ENCODE data around the gene HK1. TPM values are rescaled to one million over a fixed set of nuclear protein-coding genes. Genes with fewer than 3 reads are reported as not detected.
"Not testable (repeated sequence)": the region's sequence is repeated elsewhere in the genome, so short reads cannot be mapped to it uniquely, and the experiment has no call there.

HK1 gene
- total RNA-seq, 1 donor from 2014 or later = 139 TPM

DNA sequence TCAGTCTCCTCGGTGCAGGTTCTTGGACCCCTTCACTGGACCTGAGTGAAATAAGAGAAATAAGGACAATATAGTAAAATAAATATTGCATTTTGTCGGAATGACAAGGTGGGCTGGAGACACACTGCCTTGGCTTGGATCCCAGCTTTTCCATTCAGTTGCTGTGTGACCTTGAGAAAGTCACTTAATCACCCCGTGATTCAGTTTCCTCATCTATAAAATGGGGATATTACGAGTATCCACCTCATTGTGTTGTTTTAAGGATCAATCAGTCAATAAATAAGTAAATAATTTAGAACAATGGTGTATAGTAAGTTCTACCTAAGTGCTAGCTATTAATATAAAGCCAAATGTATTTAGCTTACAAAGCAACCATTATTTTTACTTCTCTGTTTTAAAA, 29.1 kb downstream of the HK1 start:
- intact Hi-C loops (cut with micrococcal nuclease) = no loop called here

DNA sequence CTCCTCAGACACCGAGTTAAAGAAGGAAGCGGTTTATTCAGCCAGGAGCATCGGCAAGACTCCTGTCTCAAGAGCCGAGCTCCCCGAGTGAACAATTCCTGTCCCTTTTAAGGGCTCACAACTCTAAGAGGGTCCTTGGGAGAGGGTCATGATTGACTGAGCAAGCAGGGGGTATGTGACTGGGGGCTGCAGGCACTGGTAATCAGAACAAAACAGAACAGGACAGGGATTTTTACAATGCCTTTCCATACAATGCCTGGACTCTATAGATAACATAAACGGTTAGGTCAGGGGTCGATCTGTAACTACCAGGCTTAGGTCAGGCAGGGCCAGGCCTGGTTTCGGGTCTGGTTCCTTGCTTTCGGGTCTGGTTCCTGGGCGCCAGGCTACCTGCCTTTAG, 30.0 kb downstream of the HK1 start:
- intact Hi-C loops (cut with micrococcal nuclease) = not testable (repeated sequence)

DNA sequence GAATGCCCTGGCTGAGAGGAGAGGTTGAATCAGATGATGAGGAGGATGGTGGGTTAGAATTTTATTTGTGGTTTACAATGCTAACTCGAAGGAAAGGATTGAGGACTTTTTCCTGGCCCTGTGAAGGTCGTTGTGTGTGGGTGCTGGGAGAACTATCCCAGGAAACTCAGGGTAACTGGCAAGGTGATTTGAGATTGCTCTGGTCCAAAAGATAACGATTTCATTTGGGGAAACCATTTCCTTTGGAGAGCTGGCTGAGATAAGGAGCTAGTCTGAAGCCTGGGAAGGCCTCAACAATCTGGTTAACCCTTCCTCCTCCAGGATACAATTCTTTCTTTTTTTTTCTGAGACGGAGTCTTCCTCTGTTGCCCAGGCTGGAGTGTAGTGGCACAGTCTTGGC, 33.0 kb downstream of the HK1 start:
- intact Hi-C loops (cut with micrococcal nuclease) = no loop called here

DNA sequence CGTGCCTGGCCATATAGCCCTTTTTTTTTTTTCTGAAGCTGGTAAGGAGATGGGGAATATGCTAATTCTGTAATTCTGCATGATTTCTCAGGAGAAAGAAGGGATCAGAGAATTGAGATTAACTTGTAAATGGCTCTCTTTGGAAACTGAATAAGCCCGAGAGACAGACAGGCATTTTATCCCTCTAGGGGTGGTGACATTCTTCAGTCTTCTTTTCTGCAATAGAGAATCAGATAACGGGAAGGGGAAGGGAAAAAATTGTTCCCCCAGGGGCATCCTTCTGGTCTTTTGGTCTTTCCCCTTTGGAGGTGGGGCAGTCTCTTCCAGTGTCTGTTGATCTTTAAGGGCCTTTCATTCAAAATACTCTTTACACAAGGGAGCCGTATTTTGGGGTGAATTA, 34.2 kb downstream of the HK1 start:
- intact Hi-C loops (cut with micrococcal nuclease) = no loop called here

DNA sequence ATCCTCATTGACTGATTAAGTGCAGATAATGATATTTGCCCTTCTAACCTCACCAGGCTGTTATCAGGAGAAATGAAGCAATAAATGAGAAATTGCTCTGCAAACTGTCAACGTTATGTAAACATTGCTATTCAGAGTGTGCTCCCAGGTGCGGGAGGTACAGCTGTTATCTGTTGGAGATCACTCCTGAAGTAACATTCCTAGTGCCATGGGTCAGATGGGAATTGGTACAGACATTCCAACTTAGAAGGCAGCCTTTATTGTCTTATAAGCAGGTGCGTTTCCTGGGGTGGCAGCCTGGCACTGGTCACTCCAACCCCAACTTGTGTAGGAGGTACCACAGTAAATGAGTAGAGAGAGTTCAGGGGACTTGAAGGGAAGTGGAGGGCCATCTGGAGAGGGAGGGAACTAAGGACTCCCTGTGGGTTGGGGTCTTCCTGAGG, 36.8 kb downstream of the HK1 start:
- intact Hi-C loops (cut with micrococcal nuclease) = loop anchor here (5.0 kb wide), 2 partner anchors 192 to 917 kb away; partner anchors contain the start of gene PPA1

DNA sequence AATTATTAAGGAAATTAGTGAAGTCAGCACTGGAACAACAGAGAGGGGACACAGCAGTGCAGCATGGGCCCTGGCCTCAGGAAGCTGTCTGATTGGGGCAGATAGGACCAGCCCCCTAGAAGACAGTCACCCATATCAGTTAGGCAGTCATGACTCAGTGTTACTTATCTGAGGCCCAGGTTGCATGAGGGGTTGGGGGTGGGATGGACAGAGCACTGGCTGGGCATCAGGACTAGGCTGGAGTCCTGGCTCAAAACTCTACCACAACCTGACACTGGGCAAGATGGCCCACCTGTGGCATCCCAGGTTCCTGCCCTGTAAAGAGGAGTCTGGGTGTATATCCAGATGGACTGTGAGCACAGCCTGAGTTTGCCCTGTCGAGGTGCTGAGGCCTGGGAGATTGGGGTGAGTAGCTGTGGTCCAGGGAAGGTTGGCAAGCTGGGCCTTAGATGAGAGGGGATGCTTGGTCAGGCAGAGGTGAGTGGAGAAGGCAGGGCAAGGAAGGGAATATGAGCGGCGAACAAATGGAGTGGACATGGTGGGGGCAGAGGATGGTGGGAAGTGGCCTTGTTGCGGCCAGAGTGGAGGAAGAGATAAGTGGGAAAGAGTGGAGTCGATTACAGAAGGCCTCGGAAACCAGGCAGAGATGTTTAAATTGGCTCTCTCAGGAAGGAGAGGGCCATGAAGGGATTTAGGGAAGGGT, 37.5 kb downstream of the HK1 start:
- intact Hi-C loops (cut with micrococcal nuclease) = loop anchor here (5.0 kb wide), 2 partner anchors 192 to 917 kb away; partner anchors contain the start of gene PPA1

DNA sequence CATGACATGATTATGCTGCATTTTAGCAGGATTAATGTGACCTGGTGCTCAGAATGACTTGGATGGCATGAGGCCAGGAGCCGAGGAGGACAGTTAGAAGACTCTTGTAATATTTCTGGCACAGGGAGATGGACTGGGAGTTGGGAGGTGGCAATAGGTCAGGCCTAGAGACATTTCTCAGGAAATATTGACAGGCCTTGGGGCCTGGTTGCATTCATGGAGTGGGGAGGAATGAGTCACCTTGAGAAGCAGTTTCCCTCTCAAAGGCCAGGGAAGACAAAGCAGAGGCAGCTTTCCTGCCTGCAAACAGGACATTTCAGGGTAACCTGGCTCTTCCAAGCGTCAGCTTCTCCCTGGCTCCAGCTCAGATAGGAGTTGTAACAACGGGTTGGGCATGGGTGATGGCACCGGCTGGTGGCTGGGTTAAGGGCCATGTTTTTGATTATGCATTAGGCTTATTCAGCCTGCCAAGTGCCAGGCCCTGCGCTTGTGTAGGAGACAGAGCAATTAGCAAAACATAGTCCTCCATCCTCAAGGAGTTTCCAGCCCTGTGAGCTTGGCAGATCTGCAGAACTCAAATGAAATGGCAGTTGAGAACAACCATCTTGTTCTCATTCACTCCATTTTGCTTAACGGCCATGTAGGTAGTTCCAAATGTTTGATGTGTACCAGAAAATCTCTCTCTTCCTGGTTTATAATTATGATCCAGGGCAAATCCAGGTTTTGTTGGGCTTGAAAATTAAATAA, 38.2 kb downstream of the HK1 start:
- intact Hi-C loops (cut with micrococcal nuclease) = loop anchor here (5.0 kb wide), 2 partner anchors 191 to 916 kb away; partner anchors contain the start of gene PPA1

DNA sequence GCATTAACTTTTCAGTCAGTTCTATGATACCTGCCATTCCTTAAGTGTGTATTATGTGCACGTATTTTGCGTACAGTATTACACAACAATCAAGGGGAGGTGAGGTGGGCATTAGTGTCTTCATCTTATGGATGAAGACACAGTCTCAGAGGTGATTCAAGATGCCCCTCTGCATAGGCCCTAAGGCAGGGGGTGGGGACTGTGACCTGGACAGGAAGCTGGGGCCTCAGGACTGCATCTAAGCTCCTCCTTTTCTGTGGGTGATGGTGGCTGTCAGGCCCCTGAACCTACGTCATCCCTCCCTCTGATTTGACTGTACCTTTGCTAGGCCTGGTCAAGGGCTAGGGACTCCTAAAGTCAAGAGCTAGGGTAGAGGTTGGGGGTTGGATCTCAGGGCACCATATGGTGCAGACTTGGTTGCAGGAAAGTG, 38.9 kb downstream of the HK1 start:
- intact Hi-C loops (cut with micrococcal nuclease) = loop anchor here (5.0 kb wide), 2 partner anchors 190 to 915 kb away; partner anchors contain the start of gene PPA1

DNA sequence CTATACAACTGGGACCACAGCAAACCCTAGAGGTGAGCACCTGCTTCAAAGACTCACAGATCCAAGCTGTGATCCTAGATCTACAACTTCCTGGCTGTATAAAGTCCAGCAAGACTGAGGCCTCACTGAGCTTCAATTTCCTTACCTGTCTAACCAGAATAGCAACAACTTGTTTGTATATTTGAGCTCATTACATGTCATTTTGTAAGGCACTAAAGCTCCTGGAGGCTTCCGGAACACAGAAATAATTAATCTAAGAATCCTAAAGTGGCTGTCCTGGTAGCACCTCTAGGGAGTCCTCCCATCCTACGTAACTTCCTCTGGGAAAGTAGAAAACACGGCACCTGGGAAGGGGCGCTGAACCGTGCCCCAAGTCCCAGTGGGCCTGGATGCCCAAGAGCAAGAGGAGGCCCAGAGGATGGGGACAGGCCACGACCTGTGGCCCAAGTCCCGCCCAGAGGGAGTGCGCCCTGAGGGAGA, 39.4 kb downstream of the HK1 start:
- intact Hi-C loops (cut with micrococcal nuclease) = loop anchor here (1.0 to 5.0 kb wide), 10 partner anchors 45 to 915 kb away; partner anchors contain the start of genes DDX21, PPA1, SUPV3L1 and VPS26A

DNA sequence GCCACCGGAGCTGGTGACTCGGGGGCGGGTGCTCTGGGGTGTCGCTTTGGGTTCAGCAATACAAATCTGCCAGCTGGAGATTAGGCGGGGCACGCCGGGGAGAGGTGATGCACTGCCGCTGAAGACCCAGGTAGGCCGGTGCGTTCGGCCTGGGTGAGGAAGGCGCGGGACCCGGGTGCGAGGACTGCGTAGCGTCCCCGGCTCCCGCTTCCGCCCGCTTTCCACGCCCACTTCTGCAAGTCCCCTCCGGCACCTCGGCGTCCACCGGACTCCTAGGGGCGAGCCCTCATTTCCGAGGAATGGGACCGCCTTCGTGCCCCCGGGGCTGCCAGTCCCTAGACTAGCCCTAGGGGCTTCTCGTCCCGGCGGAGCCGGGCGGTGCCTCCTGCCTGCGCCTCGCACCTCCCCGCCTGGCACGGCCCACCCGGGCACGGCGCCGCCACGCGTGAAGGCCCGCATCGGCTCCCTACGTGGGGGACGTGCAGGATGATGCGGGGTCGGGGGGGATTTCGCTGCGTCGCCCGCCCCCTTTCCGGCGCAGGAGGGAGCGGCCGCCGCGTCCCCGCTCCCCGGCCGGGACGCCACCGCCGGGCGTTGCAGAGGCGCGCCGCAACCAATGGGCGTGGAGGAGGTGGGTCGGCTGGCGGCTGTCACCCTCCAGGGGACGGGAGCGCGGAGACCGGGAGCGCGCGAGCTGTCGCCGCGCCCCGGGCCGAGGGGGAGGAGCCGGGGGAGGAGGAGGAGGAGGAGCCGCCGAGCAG, 40.0 kb downstream of the HK1 start:
- intact Hi-C loops (cut with micrococcal nuclease) = loop anchor here (1.0 to 5.0 kb wide), 10 partner anchors 45 to 914 kb away; partner anchors contain the start of genes DDX21, PPA1, SUPV3L1 and VPS26A

DNA sequence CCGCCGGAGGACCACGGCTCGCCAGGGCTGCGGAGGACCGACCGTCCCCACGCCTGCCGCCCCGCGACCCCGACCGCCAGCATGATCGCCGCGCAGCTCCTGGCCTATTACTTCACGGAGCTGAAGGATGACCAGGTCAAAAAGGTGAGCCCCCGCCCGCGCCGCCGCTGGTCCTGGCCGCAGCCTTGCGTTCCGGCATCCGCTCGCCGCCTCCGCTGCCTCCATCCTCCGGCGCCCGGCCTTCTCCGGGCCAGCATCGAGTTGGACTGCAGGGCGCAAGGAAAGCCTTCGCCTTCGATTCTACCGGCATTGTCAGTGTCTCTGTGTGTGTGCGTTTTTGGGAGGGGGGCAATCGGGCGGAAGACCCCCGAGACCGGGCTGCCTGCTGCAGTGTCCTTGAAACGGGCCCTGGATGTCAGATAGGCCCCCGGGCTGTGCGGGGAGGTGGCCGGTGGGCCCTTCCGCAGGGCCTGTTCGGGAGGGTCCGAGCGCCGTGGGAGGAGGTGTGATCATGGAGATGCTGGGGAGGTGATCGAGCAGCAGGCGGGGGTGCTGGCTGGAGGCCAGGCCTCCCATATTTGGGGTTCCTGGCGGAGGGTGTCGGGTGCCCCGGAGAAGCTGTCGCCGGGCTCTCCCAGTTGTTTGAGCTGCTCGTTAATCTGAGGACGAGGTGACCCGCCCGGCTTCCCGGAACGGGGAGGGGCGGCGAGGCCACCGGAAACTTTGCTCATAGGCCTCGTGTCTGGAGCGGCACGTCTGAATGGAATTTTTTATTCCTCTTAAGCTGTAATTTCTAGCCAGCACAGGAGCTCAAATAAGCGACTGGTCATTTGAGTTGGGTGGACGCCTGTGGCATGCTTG, 40.8 kb downstream of the HK1 start:
- intact Hi-C loops (cut with micrococcal nuclease) = loop anchor here (1.0 to 5.0 kb wide), 11 partner anchors 44 to 913 kb away; partner anchors contain the start of genes DDX21, PPA1, SUPV3L1 and VPS26A

DNA sequence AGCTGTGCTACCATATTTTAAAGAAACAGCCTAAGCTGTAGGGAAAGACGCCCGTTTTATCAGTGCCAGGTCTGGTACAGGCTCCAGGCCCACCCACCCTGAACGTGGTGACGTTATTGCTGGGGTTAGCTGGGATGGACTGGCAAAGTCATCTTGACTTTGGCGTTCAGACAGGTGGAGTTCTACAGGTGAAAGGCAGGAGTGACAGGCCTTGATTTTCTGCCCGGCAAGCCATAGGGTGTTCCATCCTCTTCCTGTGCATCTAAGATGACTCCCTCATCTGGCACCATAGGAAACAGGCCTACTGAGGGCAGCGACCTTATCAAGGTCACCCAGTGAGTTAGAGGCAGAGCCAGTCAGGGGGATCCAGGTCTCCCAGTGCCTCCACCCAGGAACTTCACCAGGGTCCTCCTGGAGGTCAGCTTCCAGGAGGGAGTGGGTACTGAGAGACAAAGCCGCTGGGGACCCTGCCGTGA, 41.6 kb downstream of the HK1 start:
- intact Hi-C loops (cut with micrococcal nuclease) = loop anchor here (1.0 to 5.0 kb wide), 6 partner anchors 43 to 912 kb away; partner anchors contain the start of genes DDX21 and PPA1

DNA sequence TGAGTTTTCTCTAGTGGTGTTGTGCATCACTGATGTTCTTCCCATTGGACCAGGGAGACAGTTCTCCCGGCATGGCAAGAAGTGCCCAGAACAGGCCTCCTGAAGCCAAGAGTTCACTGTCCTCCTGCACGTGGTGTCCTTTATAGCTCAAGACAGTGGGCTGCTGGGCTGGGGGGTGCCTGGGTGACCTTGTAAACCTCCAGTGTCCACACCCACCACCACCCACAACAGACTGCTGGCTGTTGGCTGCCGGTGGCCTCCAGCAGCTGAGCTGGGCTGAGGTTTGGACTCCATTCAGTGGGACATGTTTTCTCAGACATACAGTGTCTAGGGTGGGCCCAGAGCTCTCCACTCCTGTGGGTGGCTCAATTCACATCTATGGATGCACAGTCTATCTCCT, 42.2 kb downstream of the HK1 start:
- intact Hi-C loops (cut with micrococcal nuclease) = no loop called here

DNA sequence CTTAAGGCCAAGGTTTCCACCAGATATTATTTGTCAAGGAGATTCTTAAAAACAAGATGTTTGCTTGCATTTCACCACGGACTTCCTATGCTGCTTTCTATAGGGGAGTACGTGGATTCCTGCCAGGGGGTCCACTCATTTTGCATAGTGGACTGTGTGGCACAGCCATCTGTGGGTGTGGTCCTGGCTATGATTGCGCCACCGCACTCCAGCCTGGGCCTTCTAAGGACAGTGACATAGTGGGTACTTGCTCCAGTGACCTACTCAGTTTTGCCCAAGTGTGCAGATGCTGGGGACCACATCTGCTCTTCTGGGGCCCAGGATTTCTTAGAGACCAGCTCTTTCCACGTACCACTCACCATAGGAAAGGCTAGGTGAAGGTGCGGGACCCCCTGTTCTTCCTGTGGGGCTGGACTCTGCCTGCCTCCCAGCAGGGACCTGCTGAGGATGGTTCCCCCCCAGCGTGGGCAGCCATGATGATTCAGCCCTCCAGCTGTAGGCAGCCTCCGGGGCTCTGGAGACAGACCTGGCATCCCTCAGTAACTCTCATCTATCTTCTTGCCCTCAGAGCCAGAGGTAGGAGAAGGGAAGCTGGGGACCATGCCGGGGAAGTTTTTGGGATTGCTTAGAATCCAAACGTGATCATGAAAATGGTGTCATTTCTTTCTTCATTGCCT, 42.9 kb downstream of the HK1 start:
- intact Hi-C loops (cut with micrococcal nuclease) = no loop called here

DNA sequence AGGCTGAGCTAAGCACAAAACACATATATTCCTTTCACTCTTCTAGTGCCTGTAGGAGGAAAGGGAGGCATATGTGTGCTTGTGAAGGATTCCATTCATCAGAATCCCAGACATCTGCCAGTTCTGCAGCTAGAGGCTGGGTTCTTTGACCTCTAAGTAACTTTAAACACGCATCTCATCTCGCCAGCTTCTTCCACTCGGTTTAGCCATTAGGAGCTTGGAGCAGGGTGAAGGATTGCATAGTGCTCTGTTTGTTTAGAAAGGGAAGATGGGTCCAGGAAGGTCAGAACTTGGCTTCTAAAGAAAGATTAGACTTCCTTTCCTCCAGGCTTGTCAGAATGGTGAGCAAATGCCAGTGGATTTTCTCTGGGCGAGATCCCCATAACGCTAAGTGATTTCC, 43.6 kb downstream of the HK1 start:
- intact Hi-C loops (cut with micrococcal nuclease) = no loop called here

DNA sequence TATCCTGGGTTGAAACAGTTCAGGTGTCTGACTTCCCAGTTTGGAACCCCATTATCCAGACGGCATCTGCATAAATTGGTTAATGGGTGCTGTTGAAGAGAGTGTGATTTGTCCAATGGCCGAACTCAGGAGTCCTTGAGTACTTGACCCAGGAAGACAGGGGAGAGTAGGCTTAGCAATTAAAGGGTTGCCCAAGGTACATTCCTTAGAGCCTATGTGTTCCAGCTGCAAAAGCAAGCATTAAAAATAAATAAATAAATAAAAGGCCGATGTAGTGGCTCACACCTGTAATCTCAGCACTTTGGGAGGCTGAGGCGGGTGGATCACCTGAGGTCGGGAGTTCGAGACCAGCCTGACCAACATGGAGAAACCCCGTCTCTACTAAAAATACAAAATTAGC, 44.0 kb downstream of the HK1 start:
- intact Hi-C loops (cut with micrococcal nuclease) = not testable (repeated sequence)

DNA sequence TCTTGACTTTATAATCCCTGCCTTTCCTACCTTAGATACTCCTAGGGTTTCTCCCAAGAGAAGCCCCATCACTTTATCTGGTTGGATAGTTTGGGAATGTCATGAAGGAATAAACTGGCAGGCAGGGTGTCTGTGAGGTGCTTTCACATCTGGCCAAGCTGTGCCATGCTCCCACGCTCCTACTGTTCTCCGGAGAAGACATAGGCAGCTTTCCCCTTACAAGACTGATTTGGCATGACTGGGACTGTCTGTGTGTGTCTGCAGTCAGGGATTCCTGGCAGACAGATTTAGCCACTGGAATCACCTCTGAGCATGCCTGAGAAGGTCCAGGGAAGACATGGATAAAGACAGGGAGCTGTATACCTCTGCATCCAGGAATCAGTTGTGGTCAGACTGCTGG, 45.3 kb downstream of the HK1 start:
- intact Hi-C loops (cut with micrococcal nuclease) = loop anchor here (2.0 kb wide), 1 partner anchor 31 kb away; no protein-coding TSS in a partner anchor

DNA sequence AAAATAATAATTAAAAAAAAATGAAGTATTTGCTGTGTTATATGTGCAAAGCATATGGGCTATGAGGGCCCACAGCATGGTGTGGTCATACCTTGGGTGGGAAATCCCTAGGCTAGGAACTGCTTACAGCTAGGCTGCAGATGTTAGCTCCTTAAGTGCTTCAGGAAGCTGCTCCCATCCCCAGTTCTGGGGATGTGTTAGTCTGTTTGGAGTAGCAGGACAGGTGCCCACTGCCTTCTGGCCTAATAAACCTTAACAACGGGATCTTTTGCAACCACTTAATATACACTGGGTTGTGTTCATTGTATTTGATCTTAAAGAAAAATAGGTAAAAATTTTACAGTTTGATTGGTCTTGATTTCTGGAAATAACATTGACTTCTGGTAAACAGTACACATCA, 46.3 kb downstream of the HK1 start:
- intact Hi-C loops (cut with micrococcal nuclease) = loop anchor here (2.0 kb wide), 1 partner anchor 30 kb away; no protein-coding TSS in a partner anchor
